Measurements from ENCODE around the gene PGA5.
"Not testable (repeated sequence)": the region's sequence is repeated elsewhere in the genome, so short reads cannot be mapped to it uniquely, and the experiment has no call there.

GRCh38 chr11:61222047-61222446 lies 18.9 kb upstream of the PGA5 start, which contains the start of gene PGA4:
- not testable (repeated sequence) for TF ChIP-seq POLR2A (conservative IDR thresholded peaks at IDR 0.05); ZNF24 (IDR thresholded peaks at IDR 0.05); ATF7 (IDR thresholded peaks at IDR 0.05); HNRNPK (IDR thresholded peaks at IDR 0.05; ENCODE audit: low read depth, low read length, poor library complexity, severe bottlenecking); CTCF (IDR thresholded peaks at IDR 0.05 in 2 of 3, conservative IDR thresholded peaks at IDR 0.05 in 1 of 3; ENCODE audit: insufficient read depth in 2 of 3, low read depth in 1 of 3, low read length in 3 of 3); CXXC5 (CRISPR knock-in tag; IDR thresholded peaks at IDR 0.05); EZH2 (IDR thresholded peaks at IDR 0.05; ENCODE audit: borderline replicate concordance, low read depth, low read length); AFF1 (IDR thresholded peaks at IDR 0.05; ENCODE audit: low read depth in 1 of 2, partially characterized antibody in 2 of 2); ZBTB7A (IDR thresholded peaks at IDR 0.05; ENCODE audit: borderline replicate concordance, control insufficient read depth, low read depth, low read length); SMARCC2 (IDR thresholded peaks at IDR 0.05; ENCODE audit: low read depth)

Measured in K562 (cell line).